Activated naive CD8-positive, alpha-beta T cell treated with anti-CD3 and anti-CD28 coated beads for 36 hours (primary cell): ENCODE data around the gene DTWD2. TPM values are rescaled to one million over a fixed set of nuclear protein-coding genes. Genes with fewer than 3 reads are reported as not detected.

ENCODE experiments used
- DNase-seq: peaks from one replicate; pipeline ENCODE4 v3.0.0; 2021
- H3K27ac Mint-ChIP-seq: one replicate; pipeline ENCODE4 v1.8.0; 2022; ENCODE audit warnings: mild to moderate bottlenecking, moderate library complexity, mixed read lengths
- H3K27me3 Mint-ChIP-seq: one replicate; pipeline ENCODE4 v1.8.0; 2022; ENCODE audit warnings: mild to moderate bottlenecking, mixed read lengths
- H3K36me3 Mint-ChIP-seq: one replicate; pipeline ENCODE4 v1.8.0; 2021; ENCODE audit warnings: mild to moderate bottlenecking, mixed read lengths
- H3K4me1 Mint-ChIP-seq: one replicate; pipeline ENCODE4 v1.8.0; 2021; ENCODE audit warnings: mixed read lengths
- H3K4me3 Mint-ChIP-seq: one replicate; pipeline ENCODE4 v1.8.0; 2022; ENCODE audit warnings: mild to moderate bottlenecking, moderate library complexity, mixed read lengths
- H3K9me3 Mint-ChIP-seq: one replicate; pipeline ENCODE4 v1.8.0; 2022; ENCODE audit warnings: mixed read lengths
- total RNA-seq, 2 experiments: library from RNA; stranded (reverse); gene quantifications; one replicate each; pipeline ENCODE4 v1.2.3, GENCODE V29; 2021

DTWD2 gene, protein sequence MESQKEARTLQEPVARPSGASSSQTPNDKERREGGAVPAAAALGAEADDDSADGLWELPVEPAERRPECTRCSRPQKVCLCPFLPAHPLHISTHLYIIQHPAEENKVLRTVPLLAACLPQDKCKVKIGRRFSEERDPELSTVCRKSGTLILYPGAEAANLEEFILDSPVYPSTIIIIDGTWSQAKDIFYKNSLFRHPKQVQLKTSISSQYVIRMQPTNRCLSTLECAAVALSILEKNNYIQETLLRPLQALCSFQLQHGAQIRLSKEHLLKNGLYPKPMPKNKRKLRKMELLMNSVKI
- total RNA-seq, result 1 to 10 TPM; 5.4 to 5.7 TPM

GRCh38 chr5:118987988-118988865 lies at the start of gene DTWD2:
Gene DTWD2, minus strand, starts transcription at chr5:118988547. Its CDS starts 36 bp downstream, at chr5:118988511.
- Mint-ChIP-seq H3K36me3 (no peaks in the 10 kb centered on the region), H3K27ac (peak within 1 kb of the TSS; percentile 74), H3K4me3 (peak within 1 kb of the TSS; percentile 75), H3K9me3 (peaks cover 4% of the 10 kb centered on the region), H3K27me3 (no peaks in the 10 kb centered on the region), H3K4me1 (peaks cover 24% of the 10 kb centered on the region)
- DNase-seq, result peak; percentile 96

GRCh38 chr5:119037496-119038215 lies 49.3 kb upstream of the DTWD2 start:
- no peak for DNase-seq
- no peak overlapping the region for H3K27ac Mint-ChIP-seq
- no peaks in the 10 kb centered on the region for H3K27me3 Mint-ChIP-seq
- no peaks in the 10 kb centered on the region for H3K9me3 Mint-ChIP-seq
- no peaks in the 10 kb centered on the region for H3K36me3 Mint-ChIP-seq
- H3K4me3 Mint-ChIP-seq, result no peak overlapping the region
- H3K4me1 Mint-ChIP-seq, result peaks cover 11% of the 10 kb centered on the region

DNA sequence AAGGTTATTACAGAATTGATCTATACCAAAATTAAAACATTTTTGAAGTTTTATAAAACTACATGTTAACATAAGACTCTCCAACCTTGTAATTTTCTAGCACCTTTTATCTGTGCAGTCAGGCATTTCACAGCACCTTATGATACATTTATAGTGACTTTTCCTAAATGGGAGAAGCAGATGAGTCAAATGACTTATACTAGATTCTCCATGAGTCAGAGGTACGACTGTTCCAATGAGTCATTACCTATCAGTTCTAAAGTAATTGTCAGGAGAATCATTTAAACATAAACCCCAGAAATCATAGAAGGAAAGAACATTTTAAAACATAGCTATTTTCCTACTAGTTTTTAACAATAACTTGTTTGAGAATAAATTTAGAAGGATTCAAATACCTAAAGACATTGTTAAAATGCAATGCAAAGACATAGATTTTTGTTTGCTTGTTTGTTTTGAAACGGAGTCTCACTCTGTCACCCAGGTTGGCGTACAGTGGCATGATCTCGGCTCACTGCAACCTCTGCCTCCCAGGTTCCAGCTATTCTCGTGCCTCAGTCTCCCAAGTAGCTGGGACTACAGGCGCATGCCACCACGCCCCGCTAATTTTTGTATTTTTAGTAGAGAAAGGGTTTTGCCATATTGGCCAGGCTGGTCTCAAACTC lies 47.9 kb upstream of the DTWD2 start:
- H3K27ac Mint-ChIP-seq, result no peak overlapping the region
- no peaks in the 10 kb centered on the region for H3K27me3 Mint-ChIP-seq
- H3K4me1 Mint-ChIP-seq, result peaks cover 23% of the 10 kb centered on the region
- H3K9me3 Mint-ChIP-seq, result no peaks in the 10 kb centered on the region
- H3K4me3 Mint-ChIP-seq, result no peak overlapping the region
- H3K36me3 Mint-ChIP-seq, result no peaks in the 10 kb centered on the region
- no peak for DNase-seq

- peaks cover 32% of the 10 kb centered on the region for H3K4me1 Mint-ChIP-seq
- DNase-seq, result no peak
- H3K36me3 Mint-ChIP-seq, result peaks cover 2% of the 10 kb centered on the region
- H3K9me3 Mint-ChIP-seq, result no peaks in the 10 kb centered on the region
- H3K4me3 Mint-ChIP-seq, result no peak overlapping the region
- H3K27me3 Mint-ChIP-seq, result no peaks in the 10 kb centered on the region
- H3K27ac Mint-ChIP-seq, result peak overlapping the region; percentile 6
Observed at GRCh38 chr5:119033135-119033534, 44.8 kb upstream of the DTWD2 start.

- Mint-ChIP-seq H3K27me3 (no peaks in the 10 kb centered on the region), H3K9me3 (no peaks in the 10 kb centered on the region), H3K4me3 (no peak overlapping the region), H3K27ac (peak overlapping the region; percentile 3), H3K4me1 (peaks cover 32% of the 10 kb centered on the region), H3K36me3 (peaks cover 2% of the 10 kb centered on the region)
- DNase-seq, result no peak
Observed at GRCh38 chr5:119032656-119033055, 44.3 kb upstream of the DTWD2 start.

GRCh38 chr5:119031905-119032304 lies 43.6 kb upstream of the DTWD2 start:
- peak; percentile 24 for DNase-seq
- Mint-ChIP-seq H3K4me3 (peak overlapping the region; percentile 35), H3K27ac (peak overlapping the region; percentile 88), H3K27me3 (no peaks in the 10 kb centered on the region), H3K36me3 (peaks cover 2% of the 10 kb centered on the region), H3K4me1 (peaks cover 34% of the 10 kb centered on the region), H3K9me3 (no peaks in the 10 kb centered on the region)

DNA sequence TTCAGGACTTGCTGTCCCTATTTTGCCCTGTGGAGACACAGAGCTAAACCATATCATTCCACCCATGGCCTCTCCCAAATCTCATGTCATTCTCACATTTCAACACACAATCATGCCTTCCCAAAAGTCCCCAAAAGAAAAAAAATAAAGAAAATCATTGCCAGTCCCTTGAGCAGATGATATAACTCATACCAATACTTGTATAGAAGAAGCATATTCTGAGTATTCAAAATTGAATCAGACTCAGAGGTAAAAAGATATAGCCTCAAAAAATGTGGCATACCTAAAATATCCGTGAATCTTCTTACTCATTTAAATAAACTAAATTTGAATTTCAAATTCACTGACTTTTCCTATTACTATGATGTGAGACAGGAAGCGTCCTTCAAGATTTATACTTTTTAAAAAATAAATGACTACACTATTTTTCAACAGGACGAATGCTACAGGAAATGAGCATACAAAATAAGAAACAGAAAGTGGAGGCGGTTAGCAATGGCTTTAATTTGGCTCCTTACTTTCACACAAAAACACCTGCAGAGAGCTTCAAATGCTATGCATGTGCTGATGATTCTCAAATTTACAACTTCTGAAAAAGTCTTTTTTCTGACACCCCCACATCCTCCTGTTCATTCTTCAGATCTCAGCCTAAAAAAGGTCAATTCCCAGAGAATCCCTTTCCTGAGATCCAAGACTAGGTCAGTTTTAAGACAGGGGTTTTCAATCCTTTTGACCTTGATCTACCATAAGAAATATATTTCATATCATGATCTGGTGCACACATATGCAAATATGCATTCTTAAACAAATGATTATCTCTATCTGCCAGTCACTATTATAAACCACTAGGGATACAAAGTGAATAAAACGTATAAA lies 42.9 kb upstream of the DTWD2 start:
- no peak for DNase-seq
- Mint-ChIP-seq H3K4me1 (peaks cover 33% of the 10 kb centered on the region), H3K4me3 (peak overlapping the region; percentile 35), H3K27me3 (no peaks in the 10 kb centered on the region), H3K27ac (peak overlapping the region; percentile 88), H3K36me3 (peaks cover 2% of the 10 kb centered on the region), H3K9me3 (no peaks in the 10 kb centered on the region)

GRCh38 chr5:119028575-119028974 lies 40.2 kb upstream of the DTWD2 start:
- H3K4me3 Mint-ChIP-seq, result no peak overlapping the region
- H3K27me3 Mint-ChIP-seq, result no peaks in the 10 kb centered on the region
- H3K27ac Mint-ChIP-seq, result peak overlapping the region; percentile 9
- H3K9me3 Mint-ChIP-seq, result peaks cover 4% of the 10 kb centered on the region
- peaks cover 2% of the 10 kb centered on the region for H3K36me3 Mint-ChIP-seq
- no peak for DNase-seq
- peaks cover 31% of the 10 kb centered on the region for H3K4me1 Mint-ChIP-seq

DNA sequence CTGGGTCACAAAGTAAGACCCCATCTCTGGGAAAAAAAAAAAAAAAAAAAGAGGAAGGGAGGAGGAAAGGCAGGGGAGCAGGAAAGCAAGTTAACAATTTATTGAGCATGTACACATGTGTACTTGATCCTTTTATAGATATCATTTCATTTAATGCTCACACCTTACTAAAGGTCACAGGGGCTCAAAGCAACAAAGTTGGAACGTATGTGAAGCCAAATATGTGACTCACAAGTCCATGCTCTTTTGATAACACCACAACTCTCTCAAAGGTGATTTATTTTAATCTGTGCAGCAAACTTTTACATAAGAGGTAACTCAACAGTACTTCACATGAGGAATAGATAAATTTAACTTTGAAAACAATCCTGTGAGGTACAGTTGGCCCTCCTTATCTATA lies 34.4 kb upstream of the DTWD2 start:
- no peaks in the 10 kb centered on the region for H3K27me3 Mint-ChIP-seq
- no peak for DNase-seq
- H3K27ac Mint-ChIP-seq, result no peak overlapping the region
- no peak overlapping the region for H3K4me3 Mint-ChIP-seq
- peaks cover 14% of the 10 kb centered on the region for H3K4me1 Mint-ChIP-seq
- no peaks in the 10 kb centered on the region for H3K36me3 Mint-ChIP-seq
- H3K9me3 Mint-ChIP-seq, result peaks cover 4% of the 10 kb centered on the region

DNA sequence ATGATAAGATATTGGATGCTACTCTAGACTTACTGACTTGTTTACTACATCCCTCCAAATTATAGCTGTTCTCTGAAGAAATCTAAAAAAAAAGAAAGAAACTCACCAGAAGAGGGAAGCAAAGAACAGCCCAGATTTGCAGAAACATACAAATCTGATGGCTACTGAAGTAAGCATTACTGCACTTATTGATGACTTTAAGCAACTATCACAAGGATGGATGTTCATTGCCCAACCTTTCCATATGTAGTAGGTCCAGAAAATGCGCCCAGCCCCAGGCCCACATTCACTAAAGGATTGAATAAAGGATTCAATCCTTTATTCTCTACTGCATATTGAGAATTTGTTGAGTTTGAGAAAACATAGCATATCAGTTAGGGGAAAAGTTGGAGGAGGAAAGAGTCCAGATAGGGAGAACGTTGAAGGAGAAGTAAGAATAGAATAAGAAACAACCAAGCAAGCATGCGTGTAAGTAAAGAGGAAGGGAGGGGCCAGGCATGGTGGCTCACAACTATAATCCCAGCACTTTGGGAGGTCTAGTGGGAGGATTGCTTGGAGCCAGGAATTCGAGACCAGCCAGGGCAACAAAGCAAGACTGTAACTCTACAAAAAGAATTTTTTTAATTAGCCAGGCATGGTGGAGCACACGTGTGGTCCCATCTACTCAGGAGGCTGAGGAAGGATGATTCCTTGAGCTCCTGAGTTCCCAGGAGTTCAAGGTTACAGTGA lies 33.8 kb upstream of the DTWD2 start:
- Mint-ChIP-seq H3K36me3 (no peaks in the 10 kb centered on the region), H3K27me3 (no peaks in the 10 kb centered on the region), H3K4me1 (peaks cover 13% of the 10 kb centered on the region), H3K27ac (no peak overlapping the region), H3K4me3 (no peak overlapping the region), H3K9me3 (peaks cover 4% of the 10 kb centered on the region)
- no peak for DNase-seq

DNA sequence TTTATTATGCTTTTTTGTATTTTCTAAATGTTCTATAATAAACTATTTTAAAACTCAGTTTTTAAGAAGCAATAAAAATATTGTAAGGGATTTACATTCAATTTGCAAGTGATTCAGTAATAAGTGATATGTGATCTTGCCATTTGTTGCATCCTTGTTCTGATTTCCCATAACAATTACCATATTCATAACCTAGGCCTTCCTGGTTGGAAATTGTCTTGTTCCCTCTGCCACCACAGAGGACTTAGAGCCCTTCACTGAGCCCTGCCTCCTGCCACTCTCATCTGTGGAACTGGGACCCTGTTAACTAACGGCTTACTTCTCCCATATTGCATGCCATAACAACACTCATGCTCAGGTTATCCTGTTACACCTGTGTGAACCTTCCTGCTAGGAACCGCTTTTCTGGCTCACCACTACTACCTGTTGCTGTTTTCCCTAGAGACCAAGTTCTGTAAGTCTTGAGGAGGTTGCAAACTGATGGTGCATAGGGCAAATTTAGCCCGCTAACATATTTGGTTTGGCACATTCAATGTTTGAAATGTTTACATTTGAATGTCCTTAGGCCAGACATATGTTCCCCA lies 32.9 kb upstream of the DTWD2 start:
- Mint-ChIP-seq H3K36me3 (no peaks in the 10 kb centered on the region), H3K27ac (no peak overlapping the region), H3K9me3 (peaks cover 4% of the 10 kb centered on the region), H3K27me3 (no peaks in the 10 kb centered on the region), H3K4me1 (peaks cover 13% of the 10 kb centered on the region), H3K4me3 (no peak overlapping the region)
- no peak for DNase-seq

DNA sequence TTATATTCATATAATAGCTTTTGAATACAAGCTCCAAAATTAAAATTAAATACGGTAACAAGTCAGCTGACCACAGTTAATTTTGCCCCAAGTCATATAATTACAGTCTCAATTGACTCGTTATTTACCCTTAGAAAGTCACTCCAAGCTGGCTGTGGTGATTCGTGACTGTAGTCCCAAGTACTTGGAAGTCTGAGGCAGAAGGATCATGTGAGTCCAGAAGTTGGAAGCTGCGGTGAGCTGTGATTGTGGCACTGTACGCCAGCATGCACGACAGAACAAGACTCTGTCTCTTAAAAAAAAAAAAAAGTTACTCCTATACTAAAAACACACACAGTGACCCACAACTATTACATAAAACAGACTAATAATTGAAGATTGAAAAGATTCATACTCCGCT lies 31.6 kb upstream of the DTWD2 start:
- Mint-ChIP-seq H3K4me3 (no peak overlapping the region), H3K27me3 (no peaks in the 10 kb centered on the region), H3K9me3 (peaks cover 1% of the 10 kb centered on the region), H3K27ac (no peak overlapping the region), H3K36me3 (no peaks in the 10 kb centered on the region), H3K4me1 (peaks cover 13% of the 10 kb centered on the region)
- DNase-seq, result no peak

DNA sequence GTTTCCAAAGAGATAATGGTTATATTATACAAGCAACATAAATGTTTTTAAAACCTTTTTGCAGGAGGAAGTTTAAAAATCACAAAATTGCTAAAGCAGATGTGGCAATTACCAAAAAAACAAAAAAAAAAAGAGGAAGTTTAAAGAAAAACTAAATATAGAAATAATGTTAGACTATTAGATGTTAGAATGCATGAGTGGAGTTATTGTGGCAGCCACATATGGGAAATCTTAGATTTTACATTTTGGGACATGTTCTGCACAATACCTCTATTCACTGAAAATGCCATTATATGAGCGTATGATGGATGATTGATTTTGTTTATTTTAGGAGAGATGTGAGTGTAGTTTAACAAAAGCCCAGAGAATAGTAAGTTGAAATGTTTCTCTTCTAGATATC lies 31.2 kb upstream of the DTWD2 start:
- DNase-seq, result no peak
- Mint-ChIP-seq H3K9me3 (no peaks in the 10 kb centered on the region), H3K27ac (no peak overlapping the region), H3K36me3 (no peaks in the 10 kb centered on the region), H3K4me3 (no peak overlapping the region), H3K4me1 (peaks cover 13% of the 10 kb centered on the region), H3K27me3 (no peaks in the 10 kb centered on the region)
